GM19193 (cell line): Measurements from ENCODE around the gene LRRFIP1.

Experiments used
- POLR2A ChIP-seq: IDR thresholded peaks from 4 replicates; pipeline ENCODE4 v1.6.1; 2011; ENCODE audit not compliant: insufficient read depth, insufficient read length; ENCODE audit errors: extremely low read depth

Gene LRRFIP1

DNA sequence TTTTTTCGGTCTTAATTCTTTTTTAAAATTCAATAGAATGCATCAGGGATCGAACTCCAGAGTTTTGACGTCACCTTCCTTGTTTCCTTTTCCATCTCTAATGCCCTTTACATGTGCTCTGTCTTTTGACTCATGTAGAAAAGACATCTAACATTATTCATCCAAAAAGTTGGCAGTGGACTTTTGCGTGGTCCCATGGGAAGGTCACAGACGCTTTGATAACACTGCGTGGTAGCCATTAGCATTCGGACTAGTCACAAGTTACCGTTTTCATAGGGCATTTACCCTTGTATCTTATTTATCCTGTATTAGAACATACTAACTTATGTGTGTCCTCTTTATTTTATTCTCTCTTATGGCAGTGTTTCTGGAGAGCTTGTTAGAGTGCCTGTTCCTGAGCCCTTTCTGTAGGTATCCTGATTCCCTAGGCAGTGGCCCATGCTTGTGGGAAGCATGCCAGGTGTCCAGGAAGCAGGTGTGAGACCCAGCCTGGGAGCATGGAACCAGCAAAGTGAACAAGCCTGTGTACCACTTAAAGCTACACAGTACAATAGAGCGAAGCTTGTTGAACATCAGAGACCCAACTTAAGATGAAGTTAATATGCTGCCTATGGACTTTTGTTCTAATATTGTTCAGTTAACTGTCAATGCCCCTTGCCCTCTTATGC, 97.6 kb downstream of the LRRFIP1 start:
- TF ChIP-seq POLR2A, result no peak

DNA sequence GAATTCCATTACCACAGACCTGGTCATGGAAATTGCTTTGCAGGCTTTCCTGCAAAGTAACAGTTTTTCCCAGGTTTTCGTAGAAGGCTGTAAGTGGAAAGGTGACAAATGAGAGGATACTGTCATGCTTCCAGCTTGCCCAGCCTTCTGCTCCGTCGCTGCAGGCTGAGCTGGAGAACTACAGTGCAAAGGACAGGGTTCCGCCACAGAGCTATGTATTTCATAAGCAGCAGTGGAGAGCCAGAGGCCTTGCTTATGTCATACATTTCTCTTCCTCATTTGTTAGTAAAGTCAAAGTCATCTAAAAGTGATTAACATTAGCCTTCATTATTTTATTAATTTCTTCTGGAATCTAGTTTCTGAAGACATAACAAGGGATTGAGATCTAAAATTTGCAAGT, 98.3 kb downstream of the LRRFIP1 start:
- TF ChIP-seq POLR2A, result no peak

- no peak for TF ChIP-seq POLR2A
These were observed 99.0 kb downstream of the LRRFIP1 start for GRCh38 chr2:237726401-237726830.

GRCh38 chr2:237727363-237727762, 100.0 kb downstream of the LRRFIP1 start:
- TF ChIP-seq POLR2A, result no peak

GRCh38 chr2:237729681-237730475, 102.5 kb downstream of the LRRFIP1 start:
- TF ChIP-seq POLR2A, result no peak

DNA sequence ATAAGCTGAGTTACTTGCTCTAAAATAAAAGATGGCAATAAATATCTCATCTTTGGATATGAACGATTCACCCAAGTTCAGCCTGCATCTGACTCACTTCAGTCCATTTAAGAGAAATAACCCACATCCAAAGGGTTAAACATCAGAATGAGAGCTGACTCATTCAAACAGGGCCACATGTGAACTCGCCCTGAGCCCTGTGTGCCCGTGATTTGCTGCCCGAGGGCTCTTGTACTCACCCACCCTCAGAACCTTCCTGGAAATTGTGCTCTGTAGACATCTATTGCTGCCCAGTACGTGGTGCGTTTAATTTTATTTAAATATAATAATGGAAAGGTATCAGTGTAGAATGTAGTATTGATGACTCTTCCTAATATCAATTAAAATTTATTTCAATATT, 104.3 kb downstream of the LRRFIP1 start:
- TF ChIP-seq POLR2A, result no peak

GRCh38 chr2:237732070-237732469, 104.7 kb downstream of the LRRFIP1 start:
- no peak for TF ChIP-seq POLR2A

GRCh38 chr2:237732790-237733381, 105.5 kb downstream of the LRRFIP1 start:
- TF ChIP-seq POLR2A, result no peak

DNA sequence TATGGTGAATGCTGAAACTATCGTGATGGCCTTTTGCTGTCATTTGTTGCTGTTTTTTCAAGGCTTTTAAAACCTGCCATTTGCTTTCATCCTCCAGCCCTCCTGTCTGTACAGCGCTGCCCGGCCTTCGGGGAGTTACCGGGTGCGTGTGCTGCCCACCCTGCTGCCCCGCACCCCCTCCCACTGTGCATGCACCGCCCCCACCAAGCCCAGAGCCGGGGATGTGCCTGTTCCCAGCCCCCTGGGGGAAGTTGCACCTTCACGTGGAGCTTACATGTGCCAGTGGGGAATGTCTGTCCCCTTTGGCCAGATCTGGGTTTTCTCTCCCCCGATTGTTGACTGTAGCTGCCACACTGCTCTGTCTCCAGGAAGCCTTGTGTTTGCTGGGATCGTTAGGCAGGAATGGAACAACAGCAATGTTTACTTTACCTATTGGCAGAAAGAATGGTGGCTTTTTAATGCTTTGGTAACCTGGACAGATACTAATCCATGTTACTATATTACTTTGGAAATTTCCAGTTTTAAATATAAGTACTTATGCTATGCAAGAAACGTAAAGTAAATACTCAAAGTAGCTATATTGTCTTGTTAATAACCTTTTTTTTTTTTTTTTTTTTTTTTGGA, 106.4 kb downstream of the LRRFIP1 start:
- no peak for TF ChIP-seq POLR2A

DNA sequence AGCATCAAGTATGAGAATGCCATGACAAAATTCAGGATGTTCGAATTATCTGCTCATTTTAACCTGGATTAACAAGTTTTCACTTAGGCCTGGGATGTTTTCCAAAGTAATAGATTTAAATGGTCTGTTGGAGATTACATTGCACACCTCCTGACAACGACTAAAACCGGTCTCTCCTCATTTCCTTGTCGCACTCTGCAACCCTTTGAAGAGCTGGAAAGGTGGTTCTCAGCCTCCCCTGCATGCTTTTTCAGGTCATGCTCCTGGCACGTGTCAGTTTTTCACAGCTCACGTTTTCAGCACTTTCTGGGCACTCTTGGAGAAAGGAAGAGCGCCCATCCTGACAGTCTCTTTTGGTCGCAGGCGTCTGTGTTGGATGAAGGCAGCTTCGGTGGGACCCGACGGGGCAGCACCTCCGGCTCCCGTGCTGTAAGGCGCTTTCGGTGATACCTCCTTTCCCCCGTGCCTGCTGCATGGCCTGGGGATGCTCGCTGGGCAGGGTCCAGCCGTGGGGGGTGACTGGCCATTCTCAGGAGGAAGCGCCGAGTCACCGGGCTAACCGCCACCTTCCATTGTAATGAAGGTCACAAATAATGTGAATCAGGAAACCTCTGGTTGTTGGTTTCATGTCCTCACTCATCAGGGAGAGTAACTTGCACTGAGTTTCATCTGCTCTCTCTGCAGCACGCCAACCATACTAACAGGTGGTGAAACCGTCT, 107.7 kb downstream of the LRRFIP1 start:
- no peak for TF ChIP-seq POLR2A

GRCh38 chr2:237735798-237736197, 108.4 kb downstream of the LRRFIP1 start:
- no peak for TF ChIP-seq POLR2A

DNA sequence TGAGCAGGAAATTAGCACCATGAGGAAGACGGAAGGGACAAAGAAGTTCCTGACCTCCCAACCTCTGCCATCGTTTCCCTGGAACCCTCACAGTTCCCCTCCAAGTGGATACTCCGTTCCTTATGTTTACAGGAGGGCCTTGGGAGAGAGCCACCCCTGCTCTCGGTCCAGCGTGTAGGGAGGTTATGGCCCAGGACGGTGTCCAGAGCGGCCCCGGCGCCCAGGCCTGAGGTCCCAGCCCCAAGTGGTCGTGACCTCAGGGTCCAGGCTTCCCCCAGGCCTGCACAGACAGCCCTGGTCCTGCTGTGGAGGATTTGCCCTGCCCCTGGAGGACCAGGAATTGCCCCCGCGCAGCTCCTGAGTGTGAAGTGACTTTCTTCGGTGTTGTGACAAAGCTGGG, 109.4 kb downstream of the LRRFIP1 start:
- TF ChIP-seq POLR2A, result no peak

DNA sequence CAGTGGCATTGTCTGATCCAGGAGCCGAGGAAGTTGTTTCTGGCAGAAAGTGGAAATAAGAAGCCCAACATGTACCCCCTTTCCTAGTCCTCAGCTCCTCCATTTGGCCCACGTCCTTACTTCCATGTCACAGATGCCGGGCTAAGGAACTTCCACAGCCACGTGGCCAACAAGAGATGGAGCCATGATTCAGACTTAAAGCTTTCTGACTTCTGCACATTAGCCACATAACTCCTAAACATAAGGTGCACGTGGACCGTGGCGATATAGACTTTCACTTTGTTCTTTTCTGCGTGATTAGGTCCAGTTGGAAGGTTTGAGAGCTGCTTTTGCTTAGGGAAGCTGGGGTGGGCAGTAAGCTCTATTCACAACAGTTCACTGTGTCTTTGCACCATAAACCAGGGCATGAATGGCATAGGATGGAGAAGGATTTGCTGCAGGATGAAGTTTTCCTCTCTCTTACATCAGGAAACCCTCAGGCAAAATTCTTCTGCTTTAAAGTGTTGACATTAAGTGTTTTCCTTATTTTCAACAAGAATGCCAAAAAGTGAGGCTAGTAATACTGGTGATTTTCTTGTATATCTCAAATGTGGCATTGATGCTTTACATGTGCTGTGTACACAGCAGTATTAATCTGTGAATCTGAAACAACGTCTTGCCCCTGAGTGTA, 109.9 kb downstream of the LRRFIP1 start:
- no peak for TF ChIP-seq POLR2A

- TF ChIP-seq POLR2A, result no peak
These were observed 110.9 kb downstream of the LRRFIP1 start for GRCh38 chr2:237738255-237738654.
